HG03460 (cell line): Measurements from ENCODE around the gene TIAM2.

Experiments used
- ATAC-seq: cut with Tn5 transposase; IDR thresholded peaks from one replicate; pipeline ENCODE4 v1.9.1; 2021; ENCODE audit not compliant: unreplicated experiment

TIAM2 gene

GRCh38 chr6:155274106-155274505 is 279.0 kb downstream of the TIAM2 start:
- ATAC-seq = no peak

GRCh38 chr6:155274533-155274932 is 279.4 kb downstream of the TIAM2 start:
- no peak for ATAC-seq

- ATAC-seq = no peak
Observed at GRCh38 chr6:155275808-155276480, 280.8 kb downstream of the TIAM2 start.

- ATAC-seq = no peak
Observed at GRCh38 chr6:155276638-155277037, 281.5 kb downstream of the TIAM2 start.

- no peak for ATAC-seq
Observed at GRCh38 chr6:155278319-155279049, 283.4 kb downstream of the TIAM2 start.

- no peak for ATAC-seq
Observed at GRCh38 chr6:155284775-155285174, 289.7 kb downstream of the TIAM2 start.

- ATAC-seq = no peak
Observed at GRCh38 chr6:155287762-155288161, 292.6 kb downstream of the TIAM2 start.

- no peak for ATAC-seq
Observed at GRCh38 chr6:155290491-155290890, 295.4 kb downstream of the TIAM2 start.

- ATAC-seq = no peak
Observed at GRCh38 chr6:155291291-155291690, 296.2 kb downstream of the TIAM2 start.

- ATAC-seq = no peak
Observed at GRCh38 chr6:155292711-155293110, 297.6 kb downstream of the TIAM2 start.

- ATAC-seq = no peak
Observed at GRCh38 chr6:155297669-155298068, 302.6 kb downstream of the TIAM2 start.

GRCh38 chr6:155301867-155302266 is 306.8 kb downstream of the TIAM2 start:
- ATAC-seq = no peak

GRCh38 chr6:155303361-155303870 is 308.3 kb downstream of the TIAM2 start:
- no peak for ATAC-seq

- no peak for ATAC-seq
Observed at GRCh38 chr6:155306958-155307357, 311.8 kb downstream of the TIAM2 start.
